Endothelial cell of umbilical vein (primary cell): ENCODE measurements around the gene ATP5ME. TPM values are rescaled to one million over a fixed set of nuclear protein-coding genes. Genes with fewer than 3 reads are reported as not detected.
"Not testable (repeated sequence)": the region's sequence is repeated elsewhere in the genome, so short reads cannot be mapped to it uniquely, and the experiment has no call there.

ENCODE experiments used
- BruUV-seq: library from RNA; stranded (reverse); fragments of 400-500 nt; replicated peaks from 2 replicates; lab custom pipeline; 2021; lab: Mats Ljungman, UMichigan
- CTCF ChIA-PET: fragments of 300-600, 350-600 bp; sonication (Branson Sonifier 250); formaldehyde crosslinking; loops from one replicate; lab custom pipeline; 2021; ENCODE audit warnings: antibody characterized with exemption, inconsistent platforms; lab: Charles Lee
- POLR2A ChIA-PET: fragments of 300-600, 350-600 bp; sonication (Branson Sonifier 250); formaldehyde crosslinking; loops from one replicate; lab custom pipeline; 2021; ENCODE audit warnings: antibody characterized with exemption, inconsistent platforms; lab: Charles Lee
- DNase-seq: peaks from one replicate; pipeline ENCODE4 v3.0.0-alpha.2; 2011; ENCODE audit warnings: low read depth, low spot score
- FAIRE-seq: peaks from 2 replicates; lab custom pipeline; 2011; peaks lifted over from hg19 to GRCh38; lab: Jason Lieb, UNC
- H2AFZ ChIP-seq: 2 replicates; pipeline ENCODE4 v1.6.0; 2012; ENCODE audit warnings: low read depth, low read length, control low read depth, inconsistent platforms
- H3K27ac ChIP-seq: 2 replicates; pipeline ENCODE4 v1.5.1; 2011; ENCODE audit warnings: low read depth, mild to moderate bottlenecking, control low read depth, low read length, moderate library complexity; ENCODE audit not compliant: insufficient read depth
- H3K27me3 ChIP-seq, 2 experiments: 2 replicates each; pipeline versions ENCODE4 v1.6.0 to v1.6.1; 2011; ENCODE audit warnings: low read length in 2 of 2, mixed read lengths in 1 of 2; ENCODE audit not compliant: control insufficient read depth in 2 of 2, insufficient read depth in 2 of 2
- H3K36me3 ChIP-seq, 2 experiments: 2 replicates in 1 of 2; 3 replicates in 1 of 2; pipeline ENCODE4 v1.5.1; 2011; ENCODE audit warnings: low read length in 2 of 2, mild to moderate bottlenecking in 1 of 2, moderate library complexity in 1 of 2; ENCODE audit not compliant: control insufficient read depth in 2 of 2, insufficient read depth in 2 of 2; ENCODE audit errors: extremely low read depth in 1 of 2
- H3K4me1 ChIP-seq: 3 replicates; pipeline ENCODE4 v1.5.1; 2011; ENCODE audit warnings: mild to moderate bottlenecking, low read length; ENCODE audit not compliant: control insufficient read depth, insufficient read depth; ENCODE audit errors: extremely low read depth
- H3K4me2 ChIP-seq: 2 replicates; pipeline ENCODE4 v1.6.1; 2011; ENCODE audit warnings: low read length, control low read depth, mixed read lengths; ENCODE audit not compliant: insufficient read depth
- H3K4me3 ChIP-seq, 3 experiments: fragments of 200-600 bp in 1 of 3; sonication (generic), shearing (Covaris generic) in 1 of 3; replicated peaks in 1 of 3; 2 replicates each; pipeline ENCODE4 v1.5.1; 2011 to 2016; ENCODE audit warnings: control low read depth in 3 of 3, low read length in 3 of 3, mild to moderate bottlenecking in 2 of 3, inconsistent platforms in 1 of 3, low read depth in 1 of 3, moderate library complexity in 1 of 3; ENCODE audit not compliant: insufficient read depth in 1 of 3
- H3K79me2 ChIP-seq: 2 replicates; pipeline ENCODE4 v1.6.0; 2012; ENCODE audit warnings: low read length, inconsistent platforms; ENCODE audit not compliant: control insufficient read depth, insufficient read depth
- H3K9ac ChIP-seq: replicated peaks from 2 replicates; pipeline ENCODE3; 2011; ENCODE audit warnings: low read length, control low read depth; ENCODE audit not compliant: insufficient read depth; ENCODE audit errors: extremely low read depth
- H3K9me1 ChIP-seq: replicated peaks from 3 replicates; pipeline ENCODE4 v1.6.0; 2011; ENCODE audit warnings: mild to moderate bottlenecking, low read length; ENCODE audit not compliant: control insufficient read depth, insufficient read depth; ENCODE audit errors: extremely low read depth
- H3K9me3 ChIP-seq: replicated peaks from 2 replicates; pipeline ENCODE4 v1.5.1; 2012; ENCODE audit warnings: low read length, inconsistent platforms; ENCODE audit not compliant: control insufficient read depth, insufficient read depth
- H4K20me1 ChIP-seq: replicated peaks from 2 replicates; pipeline ENCODE3; 2011; ENCODE audit warnings: mild to moderate bottlenecking, low read length; ENCODE audit not compliant: control insufficient read depth, insufficient read depth; ENCODE audit errors: extremely low read depth
- JUN ChIP-seq: IDR thresholded peaks from 2 replicates; pipeline ENCODE4 v1.6.1; 2011; ENCODE audit warnings: borderline replicate concordance, low read depth; ENCODE audit not compliant: insufficient read length, insufficient read depth
- dilution Hi-C: fragments of 300-500 bp; cut with MboI; formaldehyde crosslinking; loops from one replicate; pipeline ENCODE4 v1.15.0; 2019; ENCODE audit warnings: low sequenced_read_pairs; ENCODE audit not compliant: extremely low pct_ligation_motif_present
- intact Hi-C: fragments of 100-400 bp; cut with micrococcal nuclease; formaldehyde crosslinking; loops from one replicate; pipeline ENCODE4 v1.10.0; 2022
- polyA plus RNA-seq, 4 experiments: library from polyadenylated mRNA; depleted of rRNA in 3 of 4; stranded (reverse) in 3 of 4; unstranded in 1 of 4; fragments of >200 nt; gene quantifications; 2 replicates each; pipeline versions ENCODE4 v1.2.1 to v1.2.3, GENCODE V29; 2011 to 2012; ENCODE audit warnings: missing spikeins in 1 of 4
- total RNA-seq: library from RNA; stranded (reverse); gene quantifications from 2 replicates; pipeline ENCODE4 v1.2.3, GENCODE V29; 2021

ATP5ME gene
- total and polyA plus RNA-seq, 2 donors (not counting 3 experiments of a cell fraction or from before 2014, with no cell fraction given) = 303 to 304 TPM

GRCh38 chr4:671769-672168, 2.3 kb downstream of the ATP5ME start:
- POLR2A ChIA-PET = no interaction called here
- dilution Hi-C loops = no loop called here
- peaks cover 12% of the 10 kb centered on the region for H3K79me2 ChIP-seq

GRCh38 chr4:669806-670559, 4.1 kb downstream of the ATP5ME start:
- intact Hi-C loops = loop anchor here (10.0 kb wide), 2 partner anchors 195 to 335 kb away; partner anchors contain the start of gene ZNF141
- H3K9me1 ChIP-seq, POLR2A ChIA-PET, FAIRE-seq, H3K4me2 ChIP-seq, H3K27ac ChIP-seq, H3K9ac ChIP-seq, DNase-seq, H4K20me1 ChIP-seq, dilution Hi-C loops, H3K9me3 ChIP-seq, H3K4me3 ChIP-seq, H3K4me1 ChIP-seq, H3K36me3 ChIP-seq, BruUV-seq, CTCF ChIA-PET, H2AFZ ChIP-seq, H3K27me3 ChIP-seq: not testable (repeated sequence)
- peaks cover 10% of the 10 kb centered on the region for H3K79me2 ChIP-seq

More at GRCh38 chr4:671769-672168, 2.3 kb downstream of the ATP5ME start:
- Histone ChIP-seq H4K20me1 (no peaks in the 10 kb centered on the region), H3K9me1 (no peaks in the 10 kb centered on the region), H3K27me3 (no peaks in the 10 kb centered on the region), H3K9ac (no peak overlapping the region), H3K4me2 (no peak overlapping the region), H3K36me3 (peaks cover 9% of the 10 kb centered on the region in 2 experiments), H3K4me1 (peaks cover 12% of the 10 kb centered on the region), H2AFZ (no peak overlapping the region), H3K9me3 (no peaks in the 10 kb centered on the region), H3K4me3 (no peak overlapping the region), H3K27ac (no peak overlapping the region)
- TF ChIP-seq JUN = no peak
- FAIRE-seq (no peak), DNase-seq (no peak)
- no TSS peak for BruUV-seq
- CTCF ChIA-PET = no interaction called here
- intact Hi-C loops = loop anchor here (10.0 kb wide), 2 partner anchors 197 to 337 kb away; partner anchors contain the start of gene ZNF141

- H3K9me1 ChIP-seq, H3K36me3 ChIP-seq, H3K4me3 ChIP-seq, FAIRE-seq, BruUV-seq, H3K79me2 ChIP-seq, H3K27me3 ChIP-seq, H3K4me1 ChIP-seq, H3K9ac ChIP-seq, intact Hi-C loops, POLR2A ChIA-PET, H3K9me3 ChIP-seq, H2AFZ ChIP-seq, H3K4me2 ChIP-seq, dilution Hi-C loops, CTCF ChIA-PET, H4K20me1 ChIP-seq, H3K27ac ChIP-seq, DNase-seq: not testable (repeated sequence)
Observed at GRCh38 chr4:668219-668618, 5.9 kb downstream of the ATP5ME start.
